ENCODE data around the gene WFDC1. TPM values are rescaled to one million over a fixed set of nuclear protein-coding genes. Genes with fewer than 3 reads are reported as not detected.

WFDC1 gene
- total RNA-seq, 1 experiment from 2014 or later: not detected

GRCh38 chr16:84302111-84302954 is 7.7 kb downstream of the WFDC1 start:
- peak; percentile 29 for DNase-seq (ENCODE audit: low read depth)

DNA sequence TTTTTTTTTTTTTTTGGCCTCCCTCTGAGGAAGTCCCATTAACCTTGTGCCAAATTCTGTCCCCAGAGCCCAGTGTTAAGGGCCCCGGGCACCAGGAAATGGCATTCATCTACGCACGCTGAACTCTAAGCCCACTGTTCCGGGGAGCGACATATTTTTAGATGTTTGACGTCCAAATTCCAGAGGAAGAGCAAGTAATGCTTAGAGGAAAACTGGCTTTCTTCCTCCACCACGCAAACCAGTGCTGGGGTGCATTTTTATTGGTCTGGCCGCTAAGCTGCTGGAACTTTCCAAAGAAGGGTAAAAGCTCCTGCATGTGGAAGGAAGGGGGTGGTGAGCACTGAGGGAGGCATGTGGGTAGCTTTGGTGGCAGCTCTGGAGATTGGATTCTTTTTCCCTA is 8.3 kb downstream of the WFDC1 start:
- peak; percentile 50 for DNase-seq (ENCODE audit: low read depth)

DNA sequence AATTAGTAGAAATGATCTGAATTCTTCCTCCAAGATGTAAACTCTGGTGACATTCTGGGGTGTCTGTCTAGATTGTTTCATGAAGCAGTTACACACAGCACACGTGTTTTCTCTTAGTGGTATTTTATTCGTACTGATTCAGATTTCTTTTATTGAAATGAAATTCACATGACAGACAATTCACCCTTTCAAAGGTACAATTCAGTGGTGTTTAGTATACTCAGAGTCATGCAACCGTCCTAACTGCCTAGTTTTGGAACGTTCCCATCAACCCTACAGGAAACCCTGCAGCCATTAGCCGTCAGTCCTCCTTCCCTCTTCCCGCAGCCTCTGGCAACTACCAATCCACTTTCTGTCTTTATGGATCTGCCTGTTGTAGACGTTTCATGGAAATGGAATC is 8.8 kb downstream of the WFDC1 start:
- DNase-seq (ENCODE audit: low read depth): peak; percentile 18

DNA sequence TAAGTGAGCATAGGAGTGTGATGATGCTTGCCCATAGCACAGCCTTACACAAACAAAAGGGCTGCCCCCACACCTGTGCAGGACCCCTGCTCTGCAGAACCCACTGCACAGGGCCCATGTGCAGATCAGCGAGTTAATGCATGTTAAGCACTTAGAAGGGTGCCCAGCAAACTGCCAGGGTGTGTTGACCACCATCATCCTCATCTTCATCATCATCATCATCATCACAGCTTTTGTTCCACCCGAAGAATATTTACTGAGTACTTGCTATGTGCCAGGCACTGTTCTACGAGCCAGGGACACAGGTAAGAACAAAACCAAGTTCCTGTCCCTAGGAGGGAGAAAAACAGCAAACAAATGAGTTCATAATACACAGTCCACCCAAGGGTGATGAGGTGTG is 11.9 kb downstream of the WFDC1 start:
- no peak for DNase-seq (ENCODE audit: low read depth)

GRCh38 chr16:84307209-84307954 is 12.7 kb downstream of the WFDC1 start:
- DNase-seq (ENCODE audit: low read depth): no peak

- peak; percentile 19 for DNase-seq (ENCODE audit: low read depth)
Observed at GRCh38 chr16:84308120-84308519, 13.4 kb downstream of the WFDC1 start.

GRCh38 chr16:84310642-84311041 is 16.0 kb downstream of the WFDC1 start:
- no peak for DNase-seq (ENCODE audit: low read depth)

- no peak for DNase-seq (ENCODE audit: low read depth)
Observed at GRCh38 chr16:84312783-84313382, 18.2 kb downstream of the WFDC1 start.

GRCh38 chr16:84313921-84314320 is 19.2 kb downstream of the WFDC1 start:
- no peak for DNase-seq (ENCODE audit: low read depth)

DNA sequence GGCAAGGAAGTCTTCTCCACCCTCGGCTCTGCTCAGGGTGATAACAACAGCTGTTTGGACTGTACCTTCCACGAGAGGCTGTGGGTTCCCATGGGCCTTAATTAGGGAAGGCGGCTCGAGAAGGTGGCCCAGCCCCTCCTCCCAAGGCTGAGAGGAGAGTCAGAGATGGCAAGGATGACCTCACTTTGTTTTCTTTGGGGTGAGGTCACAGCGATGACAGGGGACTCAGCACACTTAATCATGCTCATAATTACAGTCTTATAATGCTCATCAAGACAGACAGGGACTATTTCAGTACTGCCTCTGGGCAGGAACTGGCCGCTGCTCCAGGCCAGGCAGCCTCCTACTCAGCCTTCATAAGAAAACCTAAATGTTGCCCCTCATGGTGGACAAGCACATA is 19.7 kb downstream of the WFDC1 start:
- no peak for DNase-seq (ENCODE audit: low read depth)

DNA sequence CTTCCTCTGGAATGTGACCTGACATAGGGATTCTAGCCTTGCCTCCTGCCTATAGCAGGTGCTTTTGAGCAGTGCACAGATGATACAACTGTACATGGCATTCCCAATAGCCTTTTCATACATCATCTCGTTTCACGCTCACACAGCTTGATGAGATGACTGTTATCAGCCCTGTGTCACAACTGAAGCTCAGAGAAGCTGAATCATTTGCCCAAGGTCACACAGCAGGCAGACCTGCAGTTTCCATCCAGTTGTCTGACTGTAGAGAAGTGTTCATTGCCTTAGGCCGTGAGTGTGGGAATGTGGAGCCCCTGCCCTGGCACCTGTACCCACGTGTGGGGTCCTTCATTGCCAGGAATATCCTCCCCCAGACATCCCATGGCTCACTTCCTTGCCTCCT is 20.1 kb downstream of the WFDC1 start:
- DNase-seq (ENCODE audit: low read depth): no peak

GRCh38 chr16:84315422-84315821 is 20.7 kb downstream of the WFDC1 start:
- no peak for DNase-seq (ENCODE audit: low read depth)

- no peak for DNase-seq (ENCODE audit: low read depth)
Observed at GRCh38 chr16:84318091-84318975, 23.7 kb downstream of the WFDC1 start.

GRCh38 chr16:84319146-84319760 is 24.6 kb downstream of the WFDC1 start:
- no peak for DNase-seq (ENCODE audit: low read depth)

GRCh38 chr16:84320511-84320910 is 25.8 kb downstream of the WFDC1 start:
- no peak for DNase-seq (ENCODE audit: low read depth)

- no peak for DNase-seq (ENCODE audit: low read depth)
Observed at GRCh38 chr16:84321932-84322331, 27.3 kb downstream of the WFDC1 start.

DNA sequence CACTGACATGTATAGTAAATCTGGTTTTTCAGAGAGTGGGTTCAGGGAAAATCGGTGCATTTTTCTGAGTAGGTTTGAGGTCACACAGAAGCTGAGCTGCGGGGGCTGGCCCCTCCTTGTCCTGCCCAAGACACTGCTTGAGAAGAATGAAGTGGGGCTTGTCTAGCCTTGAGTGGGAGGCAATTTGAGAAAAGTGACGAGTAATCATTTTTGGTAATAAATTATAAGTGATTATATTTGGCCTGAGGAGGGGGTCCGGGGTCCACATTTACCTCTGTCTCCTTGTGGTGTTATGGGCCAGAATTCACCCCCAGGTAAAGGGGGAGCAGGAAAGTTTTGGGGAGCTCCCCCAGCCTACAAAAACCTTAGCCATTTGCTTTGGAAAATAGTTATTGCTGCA is 28.1 kb downstream of the WFDC1 start:
- no peak for DNase-seq (ENCODE audit: low read depth)

DNA sequence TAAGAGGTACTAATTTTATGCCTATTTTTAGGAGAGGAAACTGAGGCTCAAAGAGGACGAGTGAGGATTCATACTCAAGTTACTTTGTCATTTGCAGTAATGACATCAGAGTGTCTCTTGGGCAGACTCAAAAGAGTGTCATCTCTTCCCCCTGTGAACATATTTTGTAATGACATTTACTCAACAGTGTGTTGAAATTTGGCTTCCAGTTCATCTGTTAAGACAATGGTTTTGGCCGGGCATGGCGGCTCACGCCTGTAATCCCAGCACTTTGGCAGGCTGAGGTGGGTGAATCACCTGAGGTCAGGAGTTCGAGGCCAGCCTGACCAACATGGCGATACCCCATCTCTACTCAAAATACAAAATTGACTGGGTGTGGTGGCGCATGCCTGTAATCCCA is 28.9 kb downstream of the WFDC1 start:
- no peak for DNase-seq (ENCODE audit: low read depth)

GRCh38 chr16:84324434-84325262 is 30.0 kb downstream of the WFDC1 start:
- no peak for DNase-seq (ENCODE audit: low read depth)

GRCh38 chr16:84326545-84326944 is 31.9 kb downstream of the WFDC1 start:
- DNase-seq (ENCODE audit: low read depth): no peak
